GM18526 (cell line): ENCODE data around the gene COCH.

ENCODE experiments used
- POLR2A ChIP-seq: IDR thresholded peaks from 3 replicates; pipeline ENCODE4 v1.6.1; 2011; ENCODE audit not compliant: insufficient read length; ENCODE audit errors: extremely low read depth

COCH gene

DNA sequence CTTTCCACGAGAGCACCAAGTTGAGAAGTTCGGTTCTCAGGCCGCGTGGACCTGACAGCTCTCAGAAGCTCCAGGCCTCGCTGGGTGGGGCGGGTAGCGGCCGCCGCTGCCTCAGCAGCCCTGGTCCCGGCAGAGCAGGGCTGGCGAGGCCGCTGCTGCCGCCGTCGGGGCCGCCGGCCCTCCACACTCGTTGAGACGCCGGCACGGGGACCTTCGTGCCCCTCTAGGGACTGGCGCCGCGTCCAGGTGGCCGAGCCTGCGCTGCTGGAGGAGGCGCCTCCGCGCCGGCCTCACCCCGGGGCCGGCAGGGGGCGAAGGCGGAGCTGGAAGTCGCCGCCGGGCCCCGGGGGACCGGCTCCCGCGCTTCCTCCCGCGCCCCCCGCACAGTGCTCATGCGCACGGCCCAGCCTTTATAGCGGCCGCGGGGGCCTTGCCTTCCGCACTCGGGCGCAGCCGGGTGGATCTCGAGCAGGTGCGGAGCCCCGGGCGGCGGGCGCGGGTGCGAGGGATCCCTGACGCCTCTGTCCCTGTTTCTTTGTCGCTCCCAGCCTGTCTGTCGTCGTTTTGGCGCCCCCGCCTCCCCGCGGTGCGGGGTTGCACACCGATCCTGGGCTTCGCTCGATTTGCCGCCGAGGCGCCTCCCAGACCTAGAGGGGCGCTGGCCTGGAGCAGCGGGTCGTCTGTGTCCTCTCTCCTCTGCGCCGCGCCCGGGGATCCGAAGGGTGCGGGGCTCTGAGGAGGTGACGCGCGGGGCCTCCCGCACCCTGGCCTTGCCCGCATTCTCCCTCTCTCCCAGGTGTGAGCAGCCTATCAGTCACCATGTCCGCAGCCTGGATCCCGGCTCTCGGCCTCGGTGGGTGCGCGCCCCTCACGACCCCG, at the start of gene COCH:
Gene COCH, plus strand, starts transcription at position 440 of the 879 bp plus-strand sequence. Its CDS starts 380 bp downstream, at position 820.
- peak; percentile 62 for TF ChIP-seq POLR2A

DNA sequence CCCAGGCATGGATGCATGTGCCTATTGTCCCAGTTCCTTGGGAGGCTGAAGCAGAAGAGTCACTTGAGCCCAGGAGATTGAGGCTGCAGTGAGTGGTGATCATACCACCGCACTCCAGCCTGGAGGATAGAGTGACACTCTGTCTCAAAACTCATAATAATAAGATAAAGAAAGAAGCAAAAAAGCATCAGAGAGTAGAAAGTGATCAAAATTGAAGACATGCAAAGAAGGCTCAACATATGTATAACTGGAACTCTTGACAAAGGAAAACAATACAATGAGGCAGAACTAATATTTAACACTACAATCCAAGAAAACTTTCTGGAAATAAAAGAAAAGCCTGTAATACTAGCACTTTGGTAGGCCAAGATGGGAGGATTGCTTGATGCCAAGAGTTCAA, 48.3 kb upstream of the COCH start:
- no peak for TF ChIP-seq POLR2A

DNA sequence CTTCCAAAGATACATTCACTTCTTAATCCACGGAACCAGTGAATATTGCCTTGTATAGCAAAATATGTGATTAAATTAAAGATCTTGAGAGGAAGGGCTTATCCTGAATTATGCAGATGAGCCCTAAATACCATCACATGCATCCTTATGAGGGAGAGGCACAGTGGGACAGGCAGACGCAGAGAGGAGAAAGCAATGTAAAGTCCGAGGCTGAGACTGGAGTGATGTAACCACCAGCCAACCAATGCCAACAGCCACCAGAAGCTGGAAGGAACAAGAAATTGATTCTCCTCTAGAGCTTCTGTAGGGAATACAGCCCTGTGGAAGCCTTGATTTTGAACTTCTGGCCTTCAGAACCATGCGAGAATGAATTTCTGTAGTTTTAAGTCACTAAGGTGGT, 44.5 kb upstream of the COCH start:
- TF ChIP-seq POLR2A: no peak

DNA sequence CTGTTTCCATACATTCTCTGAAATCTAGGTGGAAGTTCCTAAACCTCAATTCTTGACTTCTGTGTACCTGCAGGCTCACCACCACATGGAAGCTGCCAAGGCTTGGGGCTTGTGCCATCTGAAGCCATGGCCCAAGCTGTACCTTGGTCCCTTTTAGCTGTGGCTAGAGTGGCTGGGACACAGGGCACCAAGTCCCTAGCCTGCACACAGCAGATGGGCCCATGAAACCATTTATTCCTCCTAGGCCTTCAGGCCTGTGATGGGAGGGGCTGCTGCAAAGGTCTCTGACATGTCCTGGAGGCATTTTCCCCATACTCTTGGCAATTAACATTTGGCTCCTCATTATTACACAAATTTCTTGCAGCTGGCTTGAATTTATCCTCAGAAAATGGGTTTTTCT, 40.0 kb upstream of the COCH start:
- no peak for TF ChIP-seq POLR2A

DNA sequence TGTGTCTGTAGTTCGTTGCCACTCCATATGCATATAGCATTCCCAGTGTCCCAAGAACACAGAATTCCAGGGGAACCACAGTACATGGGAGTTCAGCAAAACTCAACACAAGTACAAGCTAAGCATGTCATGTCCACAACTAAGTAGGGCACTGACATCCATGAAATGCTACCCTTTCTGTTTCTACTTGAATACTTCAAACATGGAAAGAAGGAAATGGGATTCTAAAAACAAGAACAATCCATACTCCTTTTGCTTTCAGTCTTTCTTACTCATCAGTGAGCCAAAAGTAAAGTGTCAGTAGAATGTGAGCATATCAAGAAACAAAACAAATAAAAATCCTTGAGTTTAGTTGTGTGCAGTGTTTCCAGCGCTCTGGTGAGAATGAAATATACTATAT, 36.0 kb upstream of the COCH start:
- TF ChIP-seq POLR2A: no peak

DNA sequence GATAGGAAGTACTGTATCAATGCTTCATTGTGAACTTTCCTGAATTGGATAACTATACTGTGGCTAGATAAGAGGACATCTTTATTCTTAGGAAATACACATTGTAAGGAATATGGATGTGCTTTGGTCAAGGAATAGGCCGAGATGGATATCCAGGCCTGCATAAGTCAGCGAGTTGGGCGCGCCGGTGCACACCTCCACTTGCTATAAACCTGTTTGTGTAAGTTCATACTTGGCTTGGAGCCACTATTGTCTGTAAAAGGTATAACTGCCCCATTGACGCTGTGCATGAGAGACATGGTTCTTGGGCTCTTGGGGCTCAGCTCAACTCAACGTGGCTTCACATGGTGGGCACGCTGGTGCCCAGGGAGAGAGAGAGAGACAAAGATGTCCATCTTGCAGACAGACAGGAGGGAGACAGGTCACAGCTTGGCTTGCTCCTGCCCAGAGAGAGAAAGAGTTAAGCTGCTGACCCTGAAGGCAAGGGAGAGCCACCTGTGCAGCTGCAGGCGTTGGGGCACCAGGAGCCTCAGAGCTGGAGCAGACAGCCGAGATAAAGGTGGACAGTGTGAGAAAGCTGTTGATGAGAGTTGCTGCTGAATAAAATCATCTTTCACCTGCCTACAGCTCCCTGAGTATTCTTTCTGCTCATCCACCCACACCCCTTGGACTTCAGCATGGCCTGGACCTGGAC, 34.1 kb upstream of the COCH start:
- no peak for TF ChIP-seq POLR2A

DNA sequence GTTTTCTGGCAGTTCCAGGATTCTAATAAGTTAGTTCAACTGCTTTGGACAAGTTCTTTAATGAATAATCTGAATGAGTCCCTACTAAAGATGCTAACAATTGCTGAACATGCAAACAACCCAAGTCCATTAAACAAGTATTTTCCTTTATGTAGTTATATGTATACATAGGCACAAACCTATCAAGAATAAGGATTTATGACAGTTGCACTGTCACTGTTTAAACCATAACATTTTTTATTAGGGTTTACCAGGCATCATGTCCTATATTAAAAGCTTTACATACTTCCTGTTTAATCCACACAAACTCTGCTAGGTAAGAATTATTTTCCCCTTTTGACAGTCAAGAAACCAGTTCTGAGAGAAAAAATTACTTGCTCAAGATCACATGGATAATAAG, 31.9 kb upstream of the COCH start:
- no peak for TF ChIP-seq POLR2A

DNA sequence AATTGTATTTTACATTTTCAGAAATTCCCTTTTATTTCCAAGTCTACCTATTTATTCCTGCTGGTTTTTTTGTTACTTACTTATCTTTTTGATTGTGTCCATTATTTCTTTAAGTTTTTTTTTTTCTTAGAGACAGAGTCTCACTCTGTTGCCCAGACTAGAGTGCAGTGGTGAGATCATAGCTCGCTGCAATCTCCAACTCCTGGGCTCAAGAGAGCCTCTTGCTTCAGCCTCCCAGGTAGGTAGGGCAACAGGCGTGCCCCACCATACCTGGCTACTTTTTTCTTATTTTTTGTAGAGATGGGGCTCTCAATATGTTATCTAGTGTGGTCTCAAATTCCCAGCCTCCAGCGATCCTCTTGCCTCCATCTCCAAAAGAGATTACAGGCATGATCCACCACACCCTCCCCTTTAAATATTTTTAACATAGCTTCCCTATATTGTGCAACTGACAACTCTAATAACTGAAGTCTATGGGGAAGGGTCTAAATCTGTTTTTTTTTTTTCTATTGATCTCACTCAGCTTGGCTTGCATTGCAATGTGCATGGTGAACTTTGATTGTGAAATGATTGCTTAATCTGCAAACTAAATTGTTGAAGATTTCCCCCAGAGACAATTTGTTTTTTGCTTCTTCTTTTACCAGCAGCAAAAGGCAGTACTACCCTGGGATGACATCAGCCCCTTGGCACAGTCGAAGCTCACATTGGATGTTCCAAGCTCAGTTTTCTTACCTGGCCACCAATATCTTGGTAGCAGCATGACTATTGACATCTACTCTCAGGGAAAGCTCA, 25.7 kb upstream of the COCH start:
- no peak for TF ChIP-seq POLR2A

DNA sequence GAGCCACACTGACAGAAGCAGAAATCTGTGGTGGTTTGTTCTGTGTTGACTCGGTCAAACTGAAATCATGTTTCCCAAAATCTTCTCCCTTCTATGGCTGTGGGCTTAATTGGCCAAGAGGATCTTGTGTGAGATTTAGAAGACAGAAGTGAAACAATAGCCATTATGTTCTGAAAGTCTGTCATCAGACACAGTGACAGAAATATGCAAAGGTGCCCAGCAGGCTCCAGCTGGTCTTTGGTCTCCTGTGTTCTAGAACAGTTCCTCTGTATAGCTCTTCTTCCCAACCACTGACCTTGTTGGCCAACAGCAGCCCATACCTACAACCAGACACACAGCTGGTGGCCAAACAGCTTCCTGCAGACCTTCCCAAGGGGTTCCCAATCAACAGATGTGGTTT, 25.0 kb upstream of the COCH start:
- no peak for TF ChIP-seq POLR2A

DNA sequence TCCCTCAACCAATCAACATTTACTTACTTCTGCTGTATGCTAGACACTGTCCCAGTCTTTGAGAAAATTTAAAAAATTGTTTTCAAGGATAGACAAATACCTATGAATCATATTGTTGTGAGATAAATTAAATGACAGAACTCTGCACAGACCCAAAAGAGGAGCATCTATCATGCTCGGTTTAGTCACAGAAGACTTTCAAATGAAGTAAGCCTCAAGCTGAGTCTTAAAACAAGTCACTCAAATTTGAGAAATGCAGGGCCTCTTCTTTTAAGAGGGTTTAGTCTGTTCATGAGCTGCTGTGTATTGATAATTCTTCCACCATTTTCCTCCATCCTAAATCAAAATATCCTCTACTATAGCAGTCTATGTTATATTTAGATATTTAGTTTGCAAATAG, 24.4 kb upstream of the COCH start:
- TF ChIP-seq POLR2A: no peak

DNA sequence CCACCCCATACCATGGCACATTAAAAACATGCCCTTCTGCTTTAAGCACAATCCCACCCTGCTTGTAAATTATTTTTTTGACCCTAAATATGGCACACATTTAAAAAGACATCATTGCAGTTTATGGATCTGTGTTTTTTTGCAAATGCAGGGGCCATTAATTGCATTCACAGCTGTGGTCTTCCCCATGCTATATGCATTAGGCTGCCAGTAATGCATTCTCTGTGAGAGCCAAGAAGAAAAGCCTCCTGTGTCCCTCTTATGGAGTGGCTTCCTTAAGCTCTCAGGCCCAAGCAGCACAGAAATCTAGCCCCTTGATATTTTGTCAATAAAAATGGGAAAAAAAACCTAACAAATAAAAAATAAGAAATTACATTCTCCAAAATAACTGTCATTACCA, 20.4 kb upstream of the COCH start:
- TF ChIP-seq POLR2A: no peak

DNA sequence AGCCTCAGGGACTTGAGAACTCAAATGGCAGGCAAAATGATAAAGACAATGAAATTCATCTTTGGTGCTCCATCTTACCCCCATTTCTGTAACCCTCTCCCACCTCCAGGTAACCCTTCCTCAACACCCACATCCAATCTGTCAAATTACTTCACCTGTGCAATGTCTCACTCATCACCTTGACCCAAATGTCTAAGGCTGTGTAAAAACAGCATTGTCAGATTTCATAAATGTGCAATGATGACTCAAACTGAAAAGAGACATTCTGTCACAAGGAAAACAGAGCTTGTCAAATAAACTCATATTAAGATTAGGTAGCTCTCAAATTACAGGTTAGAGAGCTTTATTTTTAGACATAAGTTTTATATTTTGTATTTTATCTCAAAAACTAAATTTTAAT, 19.9 kb upstream of the COCH start:
- TF ChIP-seq POLR2A: no peak

DNA sequence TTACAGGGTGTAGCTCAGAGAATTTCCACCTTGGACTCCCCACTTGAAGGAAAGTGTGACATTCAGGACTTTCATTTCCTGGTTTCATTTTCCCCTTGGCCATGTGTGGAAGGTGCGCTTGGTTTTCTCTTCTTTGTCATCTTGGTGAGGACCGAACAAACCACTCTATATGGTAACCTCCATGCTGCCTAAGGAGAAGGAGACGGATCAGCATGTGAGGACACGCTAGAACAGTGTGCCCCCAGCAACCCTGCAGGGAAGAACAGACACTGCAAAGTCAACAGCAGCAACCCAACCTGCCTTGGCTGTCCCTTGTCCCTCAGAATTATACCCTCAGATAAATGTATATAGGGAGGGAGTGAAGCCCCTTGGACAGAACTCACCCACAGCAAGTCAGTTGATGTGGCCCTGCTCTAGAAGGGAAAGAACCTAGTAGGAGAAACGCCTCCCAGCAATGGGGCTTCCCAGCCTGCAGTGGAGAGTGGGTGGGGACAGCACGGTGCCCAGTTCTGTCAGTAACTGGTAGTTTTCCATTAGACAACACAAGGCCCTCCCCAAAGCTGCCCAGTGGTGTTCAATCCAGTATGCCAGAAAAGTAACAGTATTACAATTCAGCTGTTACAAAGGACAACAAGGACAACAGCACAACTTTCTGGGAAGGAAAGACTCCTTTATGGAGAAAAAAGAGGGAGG, 18.9 kb upstream of the COCH start:
- TF ChIP-seq POLR2A: no peak

DNA sequence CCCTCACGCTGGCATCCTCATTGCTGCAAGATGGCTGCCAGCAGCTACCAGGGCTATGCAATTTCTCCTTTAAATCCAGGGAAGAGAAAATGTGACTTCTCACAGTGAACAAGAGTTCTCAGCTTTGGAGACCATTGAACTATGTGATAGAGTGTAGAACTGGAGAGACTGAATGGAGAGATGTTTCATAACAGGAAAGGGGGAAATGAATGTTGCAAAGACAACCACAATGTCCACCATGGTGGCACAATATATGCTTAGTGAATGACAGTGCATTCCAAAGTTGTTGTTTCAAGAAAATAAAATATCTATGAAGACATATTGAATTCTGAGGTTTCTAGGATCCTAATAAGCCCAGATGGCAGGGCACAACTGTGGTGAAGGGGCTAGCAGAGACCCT, 13.2 kb upstream of the COCH start:
- TF ChIP-seq POLR2A: no peak

DNA sequence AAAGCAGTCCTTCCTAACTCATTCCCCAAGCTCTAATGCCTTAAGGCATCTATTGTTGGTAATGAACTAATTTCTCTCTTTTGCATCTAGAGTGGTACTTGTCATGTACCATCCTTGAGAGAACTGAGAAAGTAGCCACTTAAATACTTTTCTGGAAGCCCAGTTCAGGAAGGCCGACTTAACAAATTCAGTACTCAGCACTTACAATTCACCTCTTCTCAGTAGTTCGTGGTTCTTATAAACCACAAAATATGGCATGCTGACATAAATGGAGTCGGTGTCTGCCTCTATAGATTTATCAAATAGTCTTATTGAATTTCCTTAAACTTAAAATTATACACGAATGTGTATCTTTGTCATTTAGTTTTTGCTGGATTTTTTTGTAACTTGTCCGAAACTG, 9.4 kb upstream of the COCH start:
- no peak for TF ChIP-seq POLR2A

DNA sequence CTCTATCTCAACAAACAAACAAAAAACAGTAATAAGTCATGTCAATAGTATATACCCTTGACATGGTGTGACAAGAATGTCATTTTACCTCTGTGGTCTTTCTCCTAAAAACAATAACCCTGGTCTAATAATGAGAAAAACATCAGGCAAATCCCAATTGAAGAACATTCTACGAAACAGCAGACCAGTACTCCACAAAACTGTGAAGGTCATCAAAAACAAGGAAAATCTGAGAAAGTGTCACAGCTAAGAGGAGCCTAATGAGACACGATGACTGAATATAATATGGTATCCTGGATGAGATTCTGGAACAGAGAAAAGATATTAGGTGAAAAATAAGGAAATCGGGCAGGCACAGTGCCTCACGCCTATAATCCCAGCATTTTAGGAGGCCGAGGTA, 5.6 kb upstream of the COCH start:
- no peak for TF ChIP-seq POLR2A
